Measurements from ENCODE around the gene IRF5.

IRF5 gene

GRCh38 chr7:128919881-128920799 lies 17.6 kb upstream of the IRF5 start:
- no peak for DNase-seq (ENCODE audit: low read depth in 1 of 2, low spot score in 1 of 2)

GRCh38 chr7:128920913-128921582 lies 16.7 kb upstream of the IRF5 start:
- no peak for DNase-seq (ENCODE audit: low read depth in 1 of 2, low spot score in 1 of 2)

- no peak for DNase-seq (ENCODE audit: low read depth in 1 of 2, low spot score in 1 of 2)
Measured at GRCh38 chr7:128921866-128922440, 15.8 kb upstream of the IRF5 start.

GRCh38 chr7:128922496-128923410 lies 15.0 kb upstream of the IRF5 start:
- DNase-seq (ENCODE audit: low read depth in 1 of 2, low spot score in 1 of 2), result no peak

GRCh38 chr7:128923411-128923800 lies 14.3 kb upstream of the IRF5 start:
- no peak for DNase-seq (ENCODE audit: low read depth in 1 of 2, low spot score in 1 of 2)

GRCh38 chr7:128924707-128925588 lies 12.8 kb upstream of the IRF5 start:
- no peak for DNase-seq (ENCODE audit: low read depth in 1 of 2, low spot score in 1 of 2)

- DNase-seq (ENCODE audit: low read depth in 1 of 2, low spot score in 1 of 2), result no peak
Measured at GRCh38 chr7:128928159-128928813, 9.4 kb upstream of the IRF5 start.

GRCh38 chr7:128928882-128929788 lies 8.6 kb upstream of the IRF5 start:
- no peak for DNase-seq (ENCODE audit: low read depth in 1 of 2, low spot score in 1 of 2)

GRCh38 chr7:128931190-128931798 lies 6.4 kb upstream of the IRF5 start:
- no peak for DNase-seq (ENCODE audit: low read depth in 1 of 2, low spot score in 1 of 2)

GRCh38 chr7:128931965-128932861 lies 5.5 kb upstream of the IRF5 start:
- no peak for DNase-seq (ENCODE audit: low read depth in 1 of 2, low spot score in 1 of 2)

- no peak for DNase-seq (ENCODE audit: low read depth in 1 of 2, low spot score in 1 of 2)
Measured at GRCh38 chr7:128932862-128933179, 4.9 kb upstream of the IRF5 start.

GRCh38 chr7:128933180-128933891 lies 4.4 kb upstream of the IRF5 start:
- DNase-seq (ENCODE audit: low read depth in 1 of 2, low spot score in 1 of 2), result peak in 1 of 2 donors; percentile 38

GRCh38 chr7:128934361-128935341 lies 3.1 kb upstream of the IRF5 start:
- no peak for DNase-seq (ENCODE audit: low read depth in 1 of 2, low spot score in 1 of 2)

GRCh38 chr7:128935342-128935730 lies 2.4 kb upstream of the IRF5 start:
- no peak for DNase-seq (ENCODE audit: low read depth in 1 of 2, low spot score in 1 of 2)

GRCh38 chr7:128936798-128937197 lies 929 bp upstream of the IRF5 start:
- DNase-seq (ENCODE audit: low read depth in 1 of 2, low spot score in 1 of 2), result no peak

All from activated CD4-positive, alpha-beta T cell treated with anti-CD3 and anti-CD28 coated beads, Interleukin-2, amount 50 U/mL, for 24 hours (primary cell).